SU-DHL-6 (cell line): ENCODE results near the gene PSMB9.
"Not testable (repeated sequence)": the region's sequence is repeated elsewhere in the genome, so short reads cannot be mapped to it uniquely, and the experiment has no call there.

Experiments
- H2AFZ ChIP-seq: fragments of 200-600 bp; sonication (generic); 2 replicates; pipeline ENCODE4 v1.6.1; 2014; ENCODE audit warnings: low read depth, mild to moderate bottlenecking, moderate library complexity, mixed read lengths, antibody characterized with exemption, low read length; ENCODE audit not compliant: severe bottlenecking
- H3F3A ChIP-seq: fragments of 200-600 bp; shearing (Covaris generic); 2 replicates; pipeline ENCODE4 v1.6.0; 2016; ENCODE audit warnings: antibody characterized with exemption, mild to moderate bottlenecking; ENCODE audit not compliant: insufficient read depth
- H3K27ac ChIP-seq: fragments of 200-600 bp; sonication (generic); 2 replicates; pipeline ENCODE4 v1.5.1; 2016; ENCODE audit warnings: low read depth, mild to moderate bottlenecking, low read length, moderate library complexity, mixed read lengths
- H3K27me3 ChIP-seq: fragments of 200-600 bp; sonication (generic), shearing (Covaris generic); 2 replicates; pipeline ENCODE4 v1.6.0; 2014; ENCODE audit warnings: mild to moderate bottlenecking, low read length
- H3K36me3 ChIP-seq: fragments of 200-600 bp; sonication (generic); 2 replicates; pipeline ENCODE4 v1.6.1; 2014; ENCODE audit warnings: mild to moderate bottlenecking, low read length, mixed read lengths
- H3K4me2 ChIP-seq: fragments of 300-600, 200-600 bp; shearing (Covaris generic), sonication (generic); 2 replicates; pipeline ENCODE4 v1.6.0; 2014; ENCODE audit warnings: low read length, low read depth, mild to moderate bottlenecking; ENCODE audit not compliant: poor library complexity, severe bottlenecking
- H3K4me3 ChIP-seq: fragments of 200-600 bp; sonication (generic); 2 replicates; pipeline ENCODE4 v1.5.1; 2014; ENCODE audit warnings: antibody characterized with exemption, low read length, mild to moderate bottlenecking, mixed read lengths; ENCODE audit not compliant: insufficient read depth, poor library complexity, severe bottlenecking
- H3K79me2 ChIP-seq: fragments of 200-600 bp; sonication (generic); 2 replicates; pipeline ENCODE4 v1.6.1; 2014; ENCODE audit warnings: mild to moderate bottlenecking, low read length, moderate library complexity; ENCODE audit not compliant: insufficient read depth
- H3K9ac ChIP-seq: fragments of 200-600 bp; sonication (generic); 2 replicates; pipeline ENCODE4 v1.7.0; 2014; ENCODE audit warnings: mild to moderate bottlenecking, low read length
- H3K9me2 ChIP-seq: fragments of 200-600 bp; sonication (generic); replicated peaks from 2 replicates; pipeline ENCODE4 v1.6.1; 2014; ENCODE audit warnings: low read length; ENCODE audit not compliant: insufficient read depth
- H3K9me3 ChIP-seq: fragments of 200-600 bp; sonication (generic); 2 replicates; pipeline ENCODE4 v1.6.1; 2014; ENCODE audit warnings: low read length, mixed read lengths; ENCODE audit not compliant: insufficient read depth
- H4K20me1 ChIP-seq: fragments of 200-600 bp; sonication (generic); 2 replicates; pipeline ENCODE4 v1.6.1; 2014; ENCODE audit warnings: low read depth, mild to moderate bottlenecking, antibody characterized with exemption, low read length, moderate library complexity, mixed read lengths
- CTCF ChIP-seq: fragments of 200-600 bp; sonication (generic); IDR thresholded peaks from one replicate; pipeline ENCODE4 v1.5.1; 2017; ENCODE audit warnings: antibody characterized with exemption, mild to moderate bottlenecking, low read length, moderate library complexity; ENCODE audit not compliant: insufficient read depth, poor library complexity, severe bottlenecking
- EZH2phosphoT487 ChIP-seq: fragments of 200-600 bp; sonication (generic), shearing (Covaris generic); conservative IDR thresholded peaks from 2 replicates; pipeline ENCODE4 v1.6.1; 2018; ENCODE audit warnings: mild to moderate bottlenecking, antibody characterized with exemption, low read length, moderate library complexity, mixed read lengths

PSMB9 gene

GRCh38 chr6:32867022-32867477 lies 13.1 kb downstream of the PSMB9 start:
- H3K27ac ChIP-seq = peak overlapping the region; percentile 40
- TF ChIP-seq EZH2phosphoT487 (no peak), CTCF (no peak)
- H4K20me1 ChIP-seq = no peaks in the 10 kb centered on the region
- no peaks in the 10 kb centered on the region for H3K36me3 ChIP-seq
- H3K9ac ChIP-seq = peak overlapping the region; percentile 22
- no peaks in the 10 kb centered on the region for H3K27me3 ChIP-seq
- no peaks in the 10 kb centered on the region for H3K79me2 ChIP-seq
- H2AFZ ChIP-seq = peak overlapping the region; percentile 80
- peaks cover 28% of the 10 kb centered on the region for H3F3A ChIP-seq
- H3K9me3 ChIP-seq = no peaks in the 10 kb centered on the region
- no peaks in the 10 kb centered on the region for H3K9me2 ChIP-seq
- H3K4me2 ChIP-seq = peak overlapping the region; percentile 20
- no peak overlapping the region for H3K4me3 ChIP-seq

GRCh38 chr6:32867554-32868256 lies 13.7 kb downstream of the PSMB9 start:
- Histone ChIP-seq H3K27me3 (no peaks in the 10 kb centered on the region), H3K79me2 (no peaks in the 10 kb centered on the region), H3K4me2 (peak overlapping the region; percentile 20), H3F3A (peaks cover 28% of the 10 kb centered on the region), H4K20me1 (no peaks in the 10 kb centered on the region), H3K27ac (peak overlapping the region; percentile 40), H3K9ac (peak overlapping the region; percentile 22), H3K9me3 (no peaks in the 10 kb centered on the region), H3K9me2 (no peaks in the 10 kb centered on the region), H2AFZ (peak overlapping the region; percentile 80), H3K36me3 (no peaks in the 10 kb centered on the region), H3K4me3 (no peak overlapping the region)
- TF ChIP-seq EZH2phosphoT487 (no peak), CTCF (no peak)

- Histone ChIP-seq H2AFZ (peak overlapping the region; percentile 80), H3K79me2 (no peaks in the 10 kb centered on the region), H3K27me3 (no peaks in the 10 kb centered on the region), H3K36me3 (no peaks in the 10 kb centered on the region), H3K9me2 (no peaks in the 10 kb centered on the region), H3K9me3 (no peaks in the 10 kb centered on the region), H3K4me2 (peak overlapping the region; percentile 20), H3F3A (peaks cover 25% of the 10 kb centered on the region), H3K27ac (no peak overlapping the region), H4K20me1 (no peaks in the 10 kb centered on the region), H3K9ac (no peak overlapping the region), H3K4me3 (no peak overlapping the region)
- TF ChIP-seq CTCF (peak; percentile 99), EZH2phosphoT487 (no peak)
Measured at GRCh38 chr6:32868257-32868788, 14.3 kb downstream of the PSMB9 start.

GRCh38 chr6:32873947-32874346 lies 20.0 kb downstream of the PSMB9 start:
- not testable (repeated sequence) for H4K20me1 ChIP-seq, H3F3A ChIP-seq, H2AFZ ChIP-seq, H3K9me2 ChIP-seq, H3K27ac ChIP-seq, H3K9me3 ChIP-seq, H3K27me3 ChIP-seq, H3K79me2 ChIP-seq, H3K36me3 ChIP-seq, H3K9ac ChIP-seq, H3K4me3 ChIP-seq, H3K4me2 ChIP-seq
